Measurements from ENCODE around the gene LDLRAD3.

GRCh38 chr11:36150986-36151385 lies 207.1 kb downstream of the LDLRAD3 start:
- no peak for TF ChIP-seq EZH2 (IDR thresholded peaks at IDR 0.05; ENCODE audit: insufficient read depth, low read length)
- TF ChIP-seq CTCF (IDR thresholded peaks at IDR 0.05; ENCODE audit: insufficient read depth, low read depth, low read length), result no peak
